Measurements from ENCODE around the gene POLQ.
"Not testable (repeated sequence)": the region's sequence is repeated elsewhere in the genome, so short reads cannot be mapped to it uniquely, and the experiment has no call there.

The POLQ gene

GRCh38 chr3:121418182-121418581 lies 127.6 kb downstream of the POLQ start:
- ATAC-seq (no peak), DNase-seq (no peak)

- ATAC-seq (peak; percentile 70), DNase-seq (no peak)
These were observed 130.9 kb downstream of the POLQ start for GRCh38 chr3:121414924-121415323.

- DNase-seq (no peak), ATAC-seq (no peak)
These were observed 134.3 kb downstream of the POLQ start for GRCh38 chr3:121411523-121411922.

GRCh38 chr3:121405631-121406030 lies 140.2 kb downstream of the POLQ start:
- ATAC-seq, result no peak
- DNase-seq, result no peak

GRCh38 chr3:121399820-121400219 lies 146.0 kb downstream of the POLQ start:
- no peak for ATAC-seq
- DNase-seq, result no peak

- not testable (repeated sequence) for DNase-seq, ATAC-seq
These were observed 147.7 kb downstream of the POLQ start for GRCh38 chr3:121398051-121398450.

GRCh38 chr3:121395967-121396366 lies 149.8 kb downstream of the POLQ start:
- DNase-seq, ATAC-seq: not testable (repeated sequence)

- ATAC-seq, DNase-seq: not testable (repeated sequence)
These were observed 157.5 kb downstream of the POLQ start for GRCh38 chr3:121388308-121388707.
